Measurements from ENCODE around the gene LMO1. TPM values are rescaled to one million over a fixed set of nuclear protein-coding genes. Genes with fewer than 3 reads are reported as not detected.
A peak's percentile ranks its signal among the peaks of the same experiment; 100 is the strongest.

Gene LMO1
- polyA plus RNA-seq, 3 donors: not detected

DNA sequence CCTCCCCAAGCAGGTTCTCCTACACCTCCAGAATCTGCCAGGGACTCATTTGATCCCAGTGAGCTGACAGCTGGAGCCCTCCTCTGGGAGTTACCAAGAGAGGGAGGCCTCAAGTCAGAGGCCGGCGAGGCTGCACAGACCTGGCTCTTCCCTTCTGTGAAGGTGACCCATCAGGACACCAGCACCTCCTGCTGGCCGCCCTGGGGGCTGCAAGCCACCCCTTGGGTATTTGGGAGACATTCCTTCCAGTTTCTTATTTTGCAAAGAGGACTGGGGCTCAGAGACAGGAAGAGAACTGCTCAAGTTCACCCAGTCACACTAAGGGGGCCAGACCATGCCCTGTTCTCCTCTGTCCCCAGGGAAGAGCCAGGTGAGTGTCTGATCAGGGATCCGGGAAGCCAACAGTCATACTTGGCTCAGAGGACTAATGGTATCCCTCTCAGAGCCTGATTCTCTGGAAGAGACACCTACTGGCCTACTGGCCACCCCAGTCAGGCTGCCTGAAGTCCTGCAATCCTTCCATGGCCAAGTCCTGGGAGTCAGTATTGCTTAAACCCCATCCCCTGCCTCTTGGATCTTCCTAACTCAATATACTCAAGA, 54.4 kb downstream of the LMO1 start:
- Histone ChIP-seq H4K20me1 (ENCODE audit: insufficient read depth, low read length) (no peaks in the 10 kb centered on the region), H2AFZ (ENCODE audit: insufficient read depth, low read depth, low read length, poor library complexity, severe bottlenecking) (peak overlapping the region; percentile 1), H3K4me3 (replicated peaks in 1 of 3; ENCODE audit: low read depth in 2 of 3, low read length in 3 of 3) (no peak overlapping the region), H3K79me2 (ENCODE audit: insufficient read depth, low read length) (no peaks in the 10 kb centered on the region), H3K9ac (ENCODE audit: insufficient read depth, low read length, poor library complexity, severe bottlenecking) (no peak overlapping the region), H3K27me3 (ENCODE audit: control insufficient read depth in 2 of 2, insufficient read depth in 2 of 2, low read length in 2 of 2) (no peaks in the 10 kb centered on the region), H3K27ac (ENCODE audit: low read depth in 1 of 2, low read length in 2 of 2) (no peak overlapping the region), H3K9me3 (replicated peaks in 1 of 2; ENCODE audit: control insufficient read depth in 1 of 2, insufficient read depth in 1 of 2, low read length in 2 of 2) (no peaks in the 10 kb centered on the region), H3K4me2 (replicated peaks; ENCODE audit: extremely low read depth, low read length, poor library complexity, severe bottlenecking) (no peak overlapping the region), H3K36me3 (replicated peaks in 1 of 2; ENCODE audit: control insufficient read depth in 1 of 2, insufficient read depth in 2 of 2, low read length in 2 of 2) (no peaks in the 10 kb centered on the region), H3K4me1 (ENCODE audit: control insufficient read depth in 1 of 2, insufficient read depth in 2 of 2, low read length in 2 of 2) (peaks cover 44 to 49% of the 10 kb centered on the region in 2 donors)
- intact Hi-C loops (cut with micrococcal nuclease): loop anchor here (2.0 kb wide), 2 partner anchors 15 to 17 kb away; no protein-coding TSS in a partner anchor
- Mint-ChIP-seq H3K36me3 (peaks cover 3 to 4% of the 10 kb centered on the region in 2 donors), H3K27ac (peak overlapping the region in 2 of 7 donors; percentile 23 to 25), H3K9me3 (peaks cover 0 to 3% (median 0%) of the 10 kb centered on the region in 7 donors), H3K4me3 (no peak overlapping the region), H3K27me3 (ENCODE audit: low read depth in 3 of 3) (peaks cover 0 to 6% (median 5%) of the 10 kb centered on the region in 3 donors), H3K4me1 (peaks cover 53% of the 10 kb centered on the region)
- WGBS (ENCODE audit: insufficient coverage): 70% methylated on average over 3 of the region's 4 CpGs
- TF ChIP-seq, protein P1, sequence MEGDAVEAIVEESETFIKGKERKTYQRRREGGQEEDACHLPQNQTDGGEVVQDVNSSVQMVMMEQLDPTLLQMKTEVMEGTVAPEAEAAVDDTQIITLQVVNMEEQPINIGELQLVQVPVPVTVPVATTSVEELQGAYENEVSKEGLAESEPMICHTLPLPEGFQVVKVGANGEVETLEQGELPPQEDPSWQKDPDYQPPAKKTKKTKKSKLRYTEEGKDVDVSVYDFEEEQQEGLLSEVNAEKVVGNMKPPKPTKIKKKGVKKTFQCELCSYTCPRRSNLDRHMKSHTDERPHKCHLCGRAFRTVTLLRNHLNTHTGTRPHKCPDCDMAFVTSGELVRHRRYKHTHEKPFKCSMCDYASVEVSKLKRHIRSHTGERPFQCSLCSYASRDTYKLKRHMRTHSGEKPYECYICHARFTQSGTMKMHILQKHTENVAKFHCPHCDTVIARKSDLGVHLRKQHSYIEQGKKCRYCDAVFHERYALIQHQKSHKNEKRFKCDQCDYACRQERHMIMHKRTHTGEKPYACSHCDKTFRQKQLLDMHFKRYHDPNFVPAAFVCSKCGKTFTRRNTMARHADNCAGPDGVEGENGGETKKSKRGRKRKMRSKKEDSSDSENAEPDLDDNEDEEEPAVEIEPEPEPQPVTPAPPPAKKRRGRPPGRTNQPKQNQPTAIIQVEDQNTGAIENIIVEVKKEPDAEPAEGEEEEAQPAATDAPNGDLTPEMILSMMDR (IDR thresholded peaks at IDR 0.05): peak; percentile 97
- DNase-seq: peak; percentile 48 to 68 (median 66)

DNA sequence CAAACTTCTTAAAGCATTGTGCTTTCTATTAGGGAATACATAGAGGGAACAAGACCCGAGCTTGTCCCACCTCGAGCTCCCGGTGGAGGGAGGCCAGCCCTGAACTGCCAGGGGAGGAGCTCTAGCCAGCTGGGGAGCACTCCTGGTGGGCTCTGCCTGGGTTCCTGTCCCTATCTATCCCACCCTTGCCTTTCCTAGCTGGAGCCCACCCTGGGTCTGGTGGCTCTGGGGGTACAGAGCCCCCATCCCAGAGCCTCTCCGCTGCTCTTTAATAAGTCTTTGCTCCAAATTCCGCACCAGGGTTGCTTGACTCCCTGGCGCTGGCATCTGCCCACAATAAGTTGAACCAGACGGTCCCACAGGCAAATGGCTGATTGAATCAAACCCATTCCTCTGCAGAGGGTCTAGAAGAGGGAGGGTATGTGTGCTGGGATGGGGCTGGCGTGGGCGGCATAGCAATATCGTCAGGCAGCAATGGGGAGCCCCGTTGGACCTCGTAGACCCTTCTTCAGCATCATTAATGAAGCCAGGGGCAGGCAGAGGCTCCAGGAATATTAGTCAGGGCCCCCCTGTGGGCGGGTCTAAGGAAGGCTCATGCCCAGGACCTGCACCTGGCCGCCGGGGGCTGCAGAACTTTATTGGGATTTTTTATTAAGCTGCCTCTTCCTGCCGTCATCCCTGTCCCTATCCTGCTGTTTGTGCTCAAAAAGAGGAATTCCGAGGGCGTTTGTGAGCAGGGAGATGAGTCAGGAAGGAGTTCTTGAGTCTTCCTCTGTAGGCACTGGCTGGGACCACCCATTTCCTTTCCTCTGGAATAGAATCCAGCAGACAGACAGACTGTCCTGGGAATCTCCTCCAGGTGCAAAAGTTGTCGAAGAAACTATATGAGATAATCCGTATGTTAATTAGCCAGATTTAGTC, 56.3 kb downstream of the LMO1 start:
- Mint-ChIP-seq H3K4me3 (peak overlapping the region; percentile 71 to 88), H3K9me3 (peaks cover 0 to 3% (median 0%) of the 10 kb centered on the region in 7 donors), H3K36me3 (peaks cover 6 to 9% of the 10 kb centered on the region in 2 donors), H3K4me1 (peaks cover 63% of the 10 kb centered on the region), H3K27me3 (ENCODE audit: low read depth in 3 of 3) (peaks cover 0 to 6% (median 5%) of the 10 kb centered on the region in 3 donors), H3K27ac (peak overlapping the region; percentile 88 to 96 (median 94))
- Histone ChIP-seq H3K4me1 (ENCODE audit: control insufficient read depth in 1 of 2, insufficient read depth in 2 of 2, low read length in 2 of 2) (peaks cover 63% of the 10 kb centered on the region in 2 donors), H3K27me3 (ENCODE audit: control insufficient read depth in 2 of 2, insufficient read depth in 2 of 2, low read length in 2 of 2) (no peaks in the 10 kb centered on the region), H3K36me3 (replicated peaks in 1 of 2; ENCODE audit: control insufficient read depth in 1 of 2, insufficient read depth in 2 of 2, low read length in 2 of 2) (no peaks in the 10 kb centered on the region), H3K4me3 (replicated peaks in 1 of 3; ENCODE audit: low read depth in 2 of 3, low read length in 3 of 3) (peak overlapping the region in 1 of 3 experiments; percentile 62), H3K79me2 (ENCODE audit: insufficient read depth, low read length) (no peaks in the 10 kb centered on the region), H4K20me1 (ENCODE audit: insufficient read depth, low read length) (no peaks in the 10 kb centered on the region), H3K9ac (ENCODE audit: insufficient read depth, low read length, poor library complexity, severe bottlenecking) (peak overlapping the region; percentile 58), H2AFZ (ENCODE audit: insufficient read depth, low read depth, low read length, poor library complexity, severe bottlenecking) (peak overlapping the region; percentile 83), H3K4me2 (replicated peaks; ENCODE audit: extremely low read depth, low read length, poor library complexity, severe bottlenecking) (peak overlapping the region; percentile 63), H3K9me3 (replicated peaks in 1 of 2; ENCODE audit: control insufficient read depth in 1 of 2, insufficient read depth in 1 of 2, low read length in 2 of 2) (no peaks in the 10 kb centered on the region), H3K27ac (ENCODE audit: low read depth in 1 of 2, low read length in 2 of 2) (peak overlapping the region; percentile 86 to 92)
- 49% methylated on average over 5 of the region's 20 CpGs for WGBS (ENCODE audit: insufficient coverage)
- no peak for DNase-seq
- intact Hi-C loops (cut with micrococcal nuclease): no loop called here
- TF ChIP-seq, protein P1 (IDR thresholded peaks at IDR 0.05): no peak

Data from CD14-positive monocyte (primary cell).